H1 (cell line): ENCODE results near the gene DCX. TPM values are rescaled to one million over a fixed set of nuclear protein-coding genes. Genes with fewer than 3 reads are reported as not detected.

Experiments used
- CTCF ChIA-PET: fragments of 300-600 bp; sonication (Branson Sonifier 250); formaldehyde crosslinking; loops from one replicate; lab custom pipeline; 2021; ENCODE audit not compliant: partially characterized antibody; lab: Charles Lee
- POLR2A ChIA-PET: fragments of 300-600 bp; sonication (Branson Sonifier 250); formaldehyde crosslinking; loops from one replicate; lab custom pipeline; 2021; ENCODE audit warnings: inconsistent platforms; ENCODE audit not compliant: partially characterized antibody; lab: Charles Lee
- DNase-seq, 2 experiments: peaks; one replicate each; pipeline versions ENCODE4 v3.0.0 to v3.0.0-alpha.2; 2010 to 2022; ENCODE audit warnings: low spot score in 2 of 2, low read depth in 1 of 2, mixed read lengths in 1 of 2
- FAIRE-seq: peaks from 2 replicates; lab custom pipeline; 2011; peaks lifted over from hg19 to GRCh38; lab: Jason Lieb, UNC
- H2AFZ ChIP-seq: 2 replicates; pipeline ENCODE4 v1.8.1; 2012; ENCODE audit warnings: low read length, inconsistent platforms
- H2AK5ac ChIP-seq: 2 replicates; pipeline ENCODE4 v1.6.1; 2013; ENCODE audit warnings: low read depth, low read length
- H2BK120ac ChIP-seq: replicated peaks from 2 replicates; pipeline ENCODE3; 2013; ENCODE audit warnings: low read depth, low read length, inconsistent platforms
- H2BK12ac ChIP-seq: 2 replicates; pipeline ENCODE4 v1.6.1; 2013; ENCODE audit warnings: low read depth, low read length
- H2BK15ac ChIP-seq: 2 replicates; pipeline ENCODE4 v1.6.1; 2013; ENCODE audit warnings: low read length
- H2BK20ac ChIP-seq: 2 replicates; pipeline ENCODE4 v1.6.1; 2013; ENCODE audit warnings: low read length
- H2BK5ac ChIP-seq: 2 replicates; pipeline ENCODE4 v1.6.1; 2013; ENCODE audit warnings: low read depth, low read length
- H3K14ac ChIP-seq: 2 replicates; pipeline ENCODE4 v1.6.1; 2013; ENCODE audit warnings: inconsistent platforms; ENCODE audit not compliant: insufficient read length
- H3K18ac ChIP-seq: 2 replicates; pipeline ENCODE4 v1.6.1; 2013; ENCODE audit warnings: low read length; ENCODE audit errors: extremely low read depth
- H3K23ac ChIP-seq: 2 replicates; pipeline ENCODE4 v1.6.1; 2013; ENCODE audit warnings: inconsistent platforms; ENCODE audit not compliant: insufficient read length
- H3K23me2 ChIP-seq: 2 replicates; pipeline ENCODE4 v1.6.1; 2013; ENCODE audit warnings: low read depth, low read length
- H3K27ac ChIP-seq: 2 replicates; pipeline ENCODE4 v1.6.1; 2011; ENCODE audit warnings: low read depth, low read length, inconsistent platforms
- H3K27me3 ChIP-seq, 4 experiments: replicated peaks in 1 of 4; 1 replicate in 1 of 4; 2 replicates in 3 of 4; pipeline versions ENCODE4 v1.6.1 to v1.8.1; 2011 to 2013; ENCODE audit warnings: low read length in 3 of 4, mild to moderate bottlenecking in 3 of 4, inconsistent platforms in 2 of 4, mixed read lengths in 2 of 4, moderate library complexity in 1 of 4; ENCODE audit not compliant: control insufficient read depth in 3 of 4, insufficient read depth in 3 of 4; ENCODE audit errors: extremely low read depth in 1 of 4
- H3K36me3 ChIP-seq, 4 experiments: 2 replicates each; pipeline versions ENCODE4 v1.6.1 to v1.8.1; 2011 to 2013; ENCODE audit warnings: mild to moderate bottlenecking in 4 of 4, low read length in 3 of 4, moderate library complexity in 2 of 4, control low read depth in 1 of 4, inconsistent platforms in 1 of 4; ENCODE audit not compliant: insufficient read depth in 4 of 4, control insufficient read depth in 2 of 4
- H3K4ac ChIP-seq: replicated peaks from 2 replicates; pipeline ENCODE3; 2013; ENCODE audit warnings: low read length, low read depth, mixed read lengths, inconsistent platforms; ENCODE audit not compliant: insufficient read length
- H3K4me1 ChIP-seq, 4 experiments: replicated peaks in 1 of 4; 1 replicate in 1 of 4; 2 replicates in 3 of 4; pipeline versions ENCODE4 v1.6.1 to v1.8.1; 2011 to 2013; ENCODE audit warnings: low read length in 3 of 4, inconsistent platforms in 2 of 4, mixed read lengths in 1 of 4; ENCODE audit not compliant: insufficient read depth in 4 of 4, control insufficient read depth in 3 of 4
- H3K4me2 ChIP-seq, 2 experiments: 2 replicates each; pipeline versions ENCODE4 v1.6.1 to v1.8.1; 2011 to 2013; ENCODE audit warnings: low read depth in 2 of 2, low read length in 2 of 2, control low read depth in 1 of 2, inconsistent platforms in 1 of 2, mild to moderate bottlenecking in 1 of 2; ENCODE audit not compliant: insufficient read depth in 1 of 2
- H3K4me3 ChIP-seq, 4 experiments: fragments of 200-600, 300-600 bp in 1 of 4; sonication (generic), shearing (Covaris generic), sonication (Bioruptor Twin) in 1 of 4; 2 replicates each; pipeline versions ENCODE4 v1.5.1 to v1.8.1; 2011 to 2016; ENCODE audit warnings: low read length in 4 of 4, low read depth in 3 of 4, control low read depth in 2 of 4, inconsistent platforms in 2 of 4, mild to moderate bottlenecking in 2 of 4, mixed read lengths in 1 of 4, moderate library complexity in 1 of 4; ENCODE audit not compliant: insufficient read depth in 2 of 4; ENCODE audit errors: extremely low read depth in 1 of 4
- H3K56ac ChIP-seq: replicated peaks from 2 replicates; pipeline ENCODE3; 2013; ENCODE audit warnings: low read depth, mild to moderate bottlenecking, mixed read lengths, low read length, inconsistent platforms; ENCODE audit not compliant: insufficient read length
- H3K79me1 ChIP-seq: 2 replicates; pipeline ENCODE4 v1.6.1; 2013; ENCODE audit warnings: low read depth, low read length, control low read depth
- H3K79me2 ChIP-seq, 2 experiments: 2 replicates each; pipeline versions ENCODE4 v1.6.1 to v1.8.1; 2012 to 2013; ENCODE audit warnings: low read length in 2 of 2, mild to moderate bottlenecking in 2 of 2, inconsistent platforms in 1 of 2; ENCODE audit not compliant: insufficient read depth in 2 of 2, control insufficient read depth in 1 of 2
- H3K9ac ChIP-seq, 4 experiments: replicated peaks in 1 of 4; 1 replicate in 1 of 4; 2 replicates in 3 of 4; pipeline versions ENCODE4 v1.6.1 to v1.8.1; 2011 to 2013; ENCODE audit warnings: low read depth in 3 of 4, low read length in 3 of 4, control low read depth in 2 of 4, mild to moderate bottlenecking in 2 of 4, moderate library complexity in 2 of 4, inconsistent platforms in 1 of 4; ENCODE audit errors: extremely low read depth in 1 of 4
- H3K9me3 ChIP-seq, 2 experiments: 2 replicates each; pipeline versions ENCODE4 v1.6.1 to v1.8.1; 2012 to 2013; ENCODE audit warnings: mild to moderate bottlenecking in 2 of 2, moderate library complexity in 2 of 2, control low read depth in 1 of 2, inconsistent platforms in 1 of 2, low read depth in 1 of 2, low read length in 1 of 2, mixed read lengths in 1 of 2; ENCODE audit not compliant: insufficient read depth in 2 of 2
- H4K20me1 ChIP-seq, 2 experiments: replicated peaks in 1 of 2; 2 replicates each; pipeline versions ENCODE3 to v1.8.1; 2011 to 2013; ENCODE audit warnings: inconsistent platforms in 2 of 2, low read length in 2 of 2, mild to moderate bottlenecking in 1 of 2; ENCODE audit not compliant: insufficient read depth in 2 of 2, control insufficient read depth in 1 of 2
- H4K5ac ChIP-seq: 2 replicates; pipeline ENCODE4 v1.6.1; 2013; ENCODE audit warnings: low read length, low read depth, mixed read lengths, inconsistent platforms; ENCODE audit not compliant: insufficient read length
- H4K8ac ChIP-seq: 2 replicates; pipeline ENCODE4 v1.8.0; 2013; ENCODE audit warnings: mild to moderate bottlenecking, moderate library complexity, low read length, inconsistent platforms; ENCODE audit not compliant: insufficient read depth; ENCODE audit errors: extremely low read depth
- H4K91ac ChIP-seq: replicated peaks from 2 replicates; pipeline ENCODE3; 2013; ENCODE audit warnings: low read length, mixed read lengths, inconsistent platforms; ENCODE audit not compliant: insufficient read length
- ATF3 ChIP-seq: IDR thresholded peaks from 2 replicates; pipeline ENCODE4 v1.6.1; 2011; ENCODE audit warnings: low read depth, mild to moderate bottlenecking, low read length; ENCODE audit not compliant: insufficient read depth
- CEBPB ChIP-seq: IDR thresholded peaks from 2 replicates; pipeline ENCODE4 v1.6.1; 2012; ENCODE audit warnings: low read depth, low read length
- CHD2 ChIP-seq: IDR thresholded peaks from 2 replicates; pipeline ENCODE4 v1.6.1; 2012; ENCODE audit warnings: low read length, improper control_type of control experiment
- EP300 ChIP-seq, 2 experiments: IDR thresholded peaks; 1 replicate in 1 of 2; 2 replicates in 1 of 2; pipeline ENCODE4 v1.6.1; 2011 to 2012; ENCODE audit warnings: low read depth in 2 of 2, low read length in 2 of 2, mild to moderate bottlenecking in 2 of 2, borderline replicate concordance in 1 of 2, inconsistent platforms in 1 of 2, moderate library complexity in 1 of 2
- EZH2 ChIP-seq: fragments of 200-600 bp; sonication (generic); IDR thresholded peaks from 2 replicates; pipeline ENCODE4 v1.7.1; 2012; ENCODE audit warnings: low read depth, mild to moderate bottlenecking, moderate library complexity, low read length, inconsistent platforms; ENCODE audit not compliant: severe bottlenecking
- GABPA ChIP-seq: IDR thresholded peaks from 2 replicates; pipeline ENCODE4 v1.6.1; 2011; ENCODE audit warnings: mild to moderate bottlenecking, low read length, moderate library complexity, borderline replicate concordance; ENCODE audit not compliant: insufficient read depth
- HDAC2 ChIP-seq, 2 experiments: fragments of 300-600 bp in 1 of 2; sonication (generic) in 1 of 2; IDR thresholded peaks; 2 replicates each; pipeline ENCODE4 v1.6.1; 2011 to 2012; ENCODE audit warnings: low read depth in 2 of 2, low read length in 2 of 2, mild to moderate bottlenecking in 2 of 2, moderate library complexity in 2 of 2, borderline replicate concordance in 1 of 2, inconsistent platforms in 1 of 2
- MAX ChIP-seq: IDR thresholded peaks from 2 replicates; pipeline ENCODE4 v1.6.1; 2012; ENCODE audit warnings: inconsistent platforms
- RXRA ChIP-seq: IDR thresholded peaks from 2 replicates; pipeline ENCODE4 v1.6.1; 2011; ENCODE audit warnings: low read depth, mild to moderate bottlenecking, low read length, moderate library complexity; ENCODE audit not compliant: insufficient read depth
- SRF ChIP-seq: IDR thresholded peaks from 2 replicates; pipeline ENCODE4 v1.6.1; 2011; ENCODE audit warnings: mild to moderate bottlenecking, low read depth, low read length, moderate library complexity
- SUZ12 ChIP-seq: fragments of 200-600 bp; sonication (generic); IDR thresholded peaks from 2 replicates; pipeline ENCODE4 v1.6.1; 2012; ENCODE audit warnings: mild to moderate bottlenecking, inconsistent platforms, low read length, moderate library complexity, mixed read lengths
- TBP ChIP-seq: IDR thresholded peaks from 2 replicates; pipeline ENCODE4 v1.6.1; 2011; ENCODE audit warnings: low read depth, low read length, improper control_type of control experiment
- WGBS, 2 experiments: shearing (Covaris generic) in 1 of 2; methylation state at CpG; one replicate each; pipeline versions ENCODE4 v1.1.6 to v1.1.7; 2013 to 2015; ENCODE audit warnings: low lambda C conversion rate in 2 of 2, mixed read lengths in 2 of 2, inconsistent platforms in 1 of 2, low coverage in 1 of 2, missing lambda C conversion rate in 1 of 2; ENCODE audit not compliant: insufficient replicate concordance in 2 of 2, insufficient coverage in 1 of 2, insufficient read length in 1 of 2; ENCODE audit errors: extremely low coverage in 1 of 2, missing lambda C conversion rate in 1 of 2; 5-methylcytosine and 5-hydroxymethylcytosine counted together
- polyA plus RNA-seq, 7 experiments: library from polyadenylated mRNA; depleted of rRNA in 3 of 7; stranded (reverse) in 5 of 7; unstranded in 2 of 7; fragments of >200 nt in 5 of 7; fragments of 200-250 nt in 2 of 7; gene quantifications; 1 replicate in 5 of 7; 2 replicates in 1 of 7; 4 replicates in 1 of 7; pipeline versions ENCODE4 v1.2.1 to v1.2.3, GENCODE V29; 2011 to 2013; ENCODE audit warnings: missing spikeins in 2 of 7, mixed read lengths in 2 of 7
- total RNA-seq: library from RNA; stranded (reverse); fragmentation: NEBNext Ultra II Directional; extraction: Animal tissue kit (Norgen Biotek cat#: 25700); gene quantifications from 2 replicates; pipeline ENCODE4 v1.2.1, GENCODE V29; 2021

The DCX gene
- total and polyA plus RNA-seq, 2 of the 8 experiments (the other 6 are each of a cell fraction or from before 2014, with no cell fraction given) = 1.3 to 3.3 TPM

DNA sequence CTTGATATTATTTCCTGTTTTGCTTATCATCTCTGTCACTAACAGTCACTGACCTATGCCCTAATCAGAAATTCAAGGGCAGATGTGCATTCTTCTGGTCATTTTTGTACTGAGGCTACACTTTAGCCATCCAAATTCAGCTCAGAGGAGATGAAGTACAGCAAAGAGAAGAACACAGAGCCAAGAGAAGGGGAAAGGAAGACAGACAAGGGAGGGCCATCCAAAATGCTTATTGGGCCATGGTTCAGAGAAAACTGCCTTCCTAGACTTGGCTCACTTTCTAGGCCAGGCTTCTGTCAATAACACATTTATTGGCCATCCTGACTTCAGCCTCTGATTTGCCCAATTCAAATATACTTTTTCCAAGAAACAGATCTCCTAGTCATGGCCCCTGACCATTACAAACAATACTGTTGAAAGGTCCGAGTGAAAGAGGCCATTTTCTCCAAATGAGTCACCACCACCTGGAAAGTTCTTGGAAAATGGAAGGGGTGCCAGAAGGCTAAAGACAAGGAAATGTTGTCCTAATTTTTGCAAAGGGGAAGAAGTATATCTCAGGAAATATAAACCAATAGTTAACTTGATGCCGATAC is 56.4 kb downstream of the DCX start:
- CTCF ChIA-PET = no interaction called here
- WGBS, 2 experiments = 88% methylated on average over 2 of the region's 2 CpGs; no CpG with 5 or more reads in 1 of the 2 experiments
- TF ChIP-seq EP300 (IDR thresholded peaks at IDR 0.05; ENCODE audit: borderline replicate concordance in 1 of 2, low read depth in 2 of 2, low read length in 2 of 2) = no peak
- no peak for TF ChIP-seq ATF3
- no peak for TF ChIP-seq GABPA
- no peak for TF ChIP-seq MAX
- no peak for TF ChIP-seq SRF
- no peak for TF ChIP-seq CHD2
- TF ChIP-seq EZH2 = no peak
- TF ChIP-seq SUZ12 = no peak
- no peak for TF ChIP-seq CEBPB
- no peak for TF ChIP-seq RXRA
- no peak for TF ChIP-seq TBP
- TF ChIP-seq HDAC2 (IDR thresholded peaks at IDR 0.05; ENCODE audit: borderline replicate concordance in 1 of 2, low read depth in 2 of 2, low read length in 2 of 2) = no peak

More for the DNA sequence above, 56.4 kb downstream of the DCX start:
- no peak overlapping the region for H2BK12ac ChIP-seq
- no peaks in the 10 kb centered on the region for H4K20me1 ChIP-seq
- no peak overlapping the region for H3K23ac ChIP-seq
- H3K14ac ChIP-seq = no peak overlapping the region
- H2AFZ ChIP-seq = no peak overlapping the region
- no peaks in the 10 kb centered on the region for H3K79me1 ChIP-seq
- FAIRE-seq = no peak
- no peak for DNase-seq
- no peak overlapping the region for H2BK15ac ChIP-seq
- H3K56ac ChIP-seq = no peak overlapping the region
- H3K18ac ChIP-seq = no peak overlapping the region
- no peak overlapping the region for H3K27ac ChIP-seq
- H2BK20ac ChIP-seq = no peak overlapping the region
- H3K9ac ChIP-seq = no peak overlapping the region
- H4K8ac ChIP-seq = no peak overlapping the region
- H3K79me2 ChIP-seq = no peaks in the 10 kb centered on the region
- H3K9me3 ChIP-seq = no peaks in the 10 kb centered on the region
- H3K23me2 ChIP-seq = no peaks in the 10 kb centered on the region
- H3K4me3 ChIP-seq = no peak overlapping the region
- H3K36me3 ChIP-seq = no peaks in the 10 kb centered on the region
- no peaks in the 10 kb centered on the region for H3K27me3 ChIP-seq
- no peak overlapping the region for H2BK5ac ChIP-seq
- POLR2A ChIA-PET = no interaction called here
- H2AK5ac ChIP-seq = no peak overlapping the region
- H3K4me2 ChIP-seq = no peak overlapping the region
- H4K91ac ChIP-seq = no peak overlapping the region
- no peak overlapping the region for H3K4ac ChIP-seq
- no peak overlapping the region for H4K5ac ChIP-seq
- H3K4me1 ChIP-seq = no peaks in the 10 kb centered on the region
- H2BK120ac ChIP-seq = no peak overlapping the region
